OCI-LY7 (cell line): ENCODE data around the gene KCNMA1. TPM values are rescaled to one million over a fixed set of nuclear protein-coding genes. Genes with fewer than 3 reads are reported as not detected.

Source experiments
- BruUV-seq: library from RNA; stranded (reverse); fragments of 400-500 nt; replicated peaks from 2 replicates; lab custom pipeline; 2021; lab: Mats Ljungman, UMichigan
- CTCF ChIA-PET: fragments of 300-600 bp; sonication (Branson Sonifier 250); formaldehyde crosslinking; loops from one replicate; lab custom pipeline; 2022; ENCODE audit warnings: antibody characterized with exemption; ENCODE audit not compliant: unreplicated experiment; lab: Charles Lee
- POLR2A ChIA-PET: fragments of 300-600 bp; sonication (Branson Sonifier 250); formaldehyde crosslinking; loops from one replicate; lab custom pipeline; 2022; ENCODE audit warnings: antibody characterized with exemption; lab: Charles Lee
- DNase-seq: peaks from one replicate; pipeline ENCODE4 v3.0.0-alpha.2; 2015; ENCODE audit warnings: low spot score
- H2AFZ ChIP-seq: fragments of 200-600 bp; sonication (generic), shearing (Covaris generic); 2 replicates; pipeline ENCODE4 v1.6.1; 2014; ENCODE audit warnings: mild to moderate bottlenecking, antibody characterized with exemption, low read length, moderate library complexity
- H3K27ac ChIP-seq: fragments of 200-600 bp; sonication (generic); 2 replicates; pipeline ENCODE4 v1.5.1; 2014; ENCODE audit warnings: mixed run types, low read depth, mild to moderate bottlenecking, moderate library complexity, low read length, inconsistent platforms; ENCODE audit not compliant: poor library complexity, severe bottlenecking
- H3K36me3 ChIP-seq: fragments of 200-600 bp; sonication (generic); 2 replicates; pipeline ENCODE4 v1.6.1; 2014; ENCODE audit warnings: mild to moderate bottlenecking, antibody characterized with exemption, low read length, moderate library complexity, mixed read lengths; ENCODE audit not compliant: insufficient read depth
- H3K4me1 ChIP-seq: fragments of 200-600 bp; sonication (generic); 2 replicates; pipeline ENCODE4 v1.5.1; 2014; ENCODE audit warnings: mild to moderate bottlenecking, low read length; ENCODE audit not compliant: insufficient read depth, poor library complexity, severe bottlenecking
- H3K4me2 ChIP-seq: fragments of 200-600 bp; sonication (generic); 2 replicates; pipeline ENCODE4 v1.6.1; 2014; ENCODE audit warnings: mild to moderate bottlenecking, low read length
- H3K4me3 ChIP-seq: fragments of 200-600 bp; sonication (generic); 2 replicates; pipeline ENCODE4 v1.5.1; 2014; ENCODE audit warnings: mild to moderate bottlenecking, low read depth, low read length; ENCODE audit not compliant: poor library complexity, severe bottlenecking
- H3K79me2 ChIP-seq: fragments of 200-600 bp; sonication (generic); 2 replicates; pipeline ENCODE4 v1.6.1; 2016; ENCODE audit warnings: low read depth, mild to moderate bottlenecking, low read length, moderate library complexity, mixed read lengths; ENCODE audit not compliant: insufficient read depth
- H3K9me2 ChIP-seq: fragments of 200-600 bp; sonication (generic); 2 replicates; pipeline ENCODE4 v1.6.1; 2016; ENCODE audit warnings: mild to moderate bottlenecking, low read length, mixed read lengths; ENCODE audit not compliant: insufficient read depth
- H3K9me3 ChIP-seq: fragments of 200-600 bp; sonication (generic); 2 replicates; pipeline ENCODE4 v1.6.1; 2014; ENCODE audit warnings: mild to moderate bottlenecking, mixed run types, low read length, mixed read lengths
- H4K20me1 ChIP-seq: fragments of 200-600 bp; sonication (generic); 2 replicates; pipeline ENCODE4 v1.6.1; 2014; ENCODE audit warnings: mild to moderate bottlenecking, antibody characterized with exemption, low read length, moderate library complexity, mixed read lengths; ENCODE audit not compliant: insufficient read depth
- EZH2phosphoT487 ChIP-seq: fragments of 200-600 bp; sonication (generic); IDR thresholded peaks from 2 replicates; pipeline ENCODE4 v1.6.1; 2018; ENCODE audit warnings: low read depth, borderline replicate concordance, mild to moderate bottlenecking, mixed run types, antibody characterized with exemption, low read length, moderate library complexity, mixed read lengths
- intact Hi-C: fragments of 100-400 bp; cut with micrococcal nuclease; formaldehyde crosslinking; loops from one replicate; pipeline ENCODE4 v1.10.0; 2022; ENCODE audit not compliant: unreplicated experiment
- total RNA-seq, 2 experiments: library from RNA; depleted of rRNA in 1 of 2; stranded (reverse); fragments of >200 nt in 1 of 2; shearing (Covaris generic) in 1 of 2; gene quantifications; 2 replicates each; pipeline ENCODE4 v1.2.3, GENCODE V29; 2014 to 2022
- TF ChIP-seq, protein P1 (sequence below): fragments of 200-600 bp; sonication (generic); conservative IDR thresholded peaks from 2 replicates; pipeline ENCODE4 v1.5.1; 2014; ENCODE audit warnings: mild to moderate bottlenecking, antibody characterized with exemption, low read length, moderate library complexity, mixed read lengths

KCNMA1 gene
- total RNA-seq, 2 experiments from 2014 or later, result not detected

DNA sequence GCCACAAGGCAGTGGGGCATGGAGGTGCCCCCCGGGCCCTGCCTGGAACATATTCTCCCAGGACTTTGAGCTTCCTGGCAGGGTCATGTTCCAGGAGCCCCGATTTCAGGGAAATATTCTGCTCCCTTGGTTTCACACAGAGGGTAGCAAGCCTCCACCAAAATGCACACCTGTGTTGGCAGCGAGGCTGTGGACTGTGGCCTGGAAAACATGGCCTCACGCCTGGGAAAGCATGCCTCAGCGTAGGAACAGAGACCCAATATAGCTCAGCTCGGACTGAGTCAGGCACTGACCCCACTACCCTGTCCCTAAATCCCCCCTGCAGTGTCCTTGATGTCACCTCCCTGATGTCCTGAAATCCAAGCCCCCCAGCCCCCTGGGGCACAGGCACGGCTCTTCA lies 92.0 kb downstream of the KCNMA1 start:
- no peak overlapping the region for H3K27ac ChIP-seq
- no peak for DNase-seq
- intact Hi-C loops, result no loop called here
- no peaks in the 10 kb centered on the region for H3K9me3 ChIP-seq
- H4K20me1 ChIP-seq, result no peaks in the 10 kb centered on the region
- POLR2A ChIA-PET, result no interaction called here
- H3K36me3 ChIP-seq, result no peaks in the 10 kb centered on the region
- CTCF ChIA-PET, result no interaction called here
- H3K4me2 ChIP-seq, result no peak overlapping the region
- TF ChIP-seq, protein P1, sequence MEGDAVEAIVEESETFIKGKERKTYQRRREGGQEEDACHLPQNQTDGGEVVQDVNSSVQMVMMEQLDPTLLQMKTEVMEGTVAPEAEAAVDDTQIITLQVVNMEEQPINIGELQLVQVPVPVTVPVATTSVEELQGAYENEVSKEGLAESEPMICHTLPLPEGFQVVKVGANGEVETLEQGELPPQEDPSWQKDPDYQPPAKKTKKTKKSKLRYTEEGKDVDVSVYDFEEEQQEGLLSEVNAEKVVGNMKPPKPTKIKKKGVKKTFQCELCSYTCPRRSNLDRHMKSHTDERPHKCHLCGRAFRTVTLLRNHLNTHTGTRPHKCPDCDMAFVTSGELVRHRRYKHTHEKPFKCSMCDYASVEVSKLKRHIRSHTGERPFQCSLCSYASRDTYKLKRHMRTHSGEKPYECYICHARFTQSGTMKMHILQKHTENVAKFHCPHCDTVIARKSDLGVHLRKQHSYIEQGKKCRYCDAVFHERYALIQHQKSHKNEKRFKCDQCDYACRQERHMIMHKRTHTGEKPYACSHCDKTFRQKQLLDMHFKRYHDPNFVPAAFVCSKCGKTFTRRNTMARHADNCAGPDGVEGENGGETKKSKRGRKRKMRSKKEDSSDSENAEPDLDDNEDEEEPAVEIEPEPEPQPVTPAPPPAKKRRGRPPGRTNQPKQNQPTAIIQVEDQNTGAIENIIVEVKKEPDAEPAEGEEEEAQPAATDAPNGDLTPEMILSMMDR, result no peak
- no peak for TF ChIP-seq EZH2phosphoT487
- H3K4me1 ChIP-seq, result no peaks in the 10 kb centered on the region
- no TSS peak for BruUV-seq
- no peak overlapping the region for H3K4me3 ChIP-seq
- H3K79me2 ChIP-seq, result no peaks in the 10 kb centered on the region
- no peak overlapping the region for H2AFZ ChIP-seq
- no peaks in the 10 kb centered on the region for H3K9me2 ChIP-seq

GRCh38 chr10:77544617-77545016 lies 93.0 kb downstream of the KCNMA1 start:
- TF ChIP-seq, protein P1, result no peak
- no peak for TF ChIP-seq EZH2phosphoT487
- intact Hi-C loops, result no loop called here
- BruUV-seq, result no TSS peak
- H3K4me1 ChIP-seq, result no peaks in the 10 kb centered on the region
- H3K9me2 ChIP-seq, result no peaks in the 10 kb centered on the region
- no peaks in the 10 kb centered on the region for H4K20me1 ChIP-seq
- CTCF ChIA-PET, result no interaction called here
- POLR2A ChIA-PET, result no interaction called here
- no peak overlapping the region for H3K4me3 ChIP-seq
- H2AFZ ChIP-seq, result no peak overlapping the region
- H3K79me2 ChIP-seq, result no peaks in the 10 kb centered on the region
- no peak overlapping the region for H3K27ac ChIP-seq
- no peak for DNase-seq
- H3K9me3 ChIP-seq, result no peaks in the 10 kb centered on the region
- no peak overlapping the region for H3K4me2 ChIP-seq
- H3K36me3 ChIP-seq, result no peaks in the 10 kb centered on the region

DNA sequence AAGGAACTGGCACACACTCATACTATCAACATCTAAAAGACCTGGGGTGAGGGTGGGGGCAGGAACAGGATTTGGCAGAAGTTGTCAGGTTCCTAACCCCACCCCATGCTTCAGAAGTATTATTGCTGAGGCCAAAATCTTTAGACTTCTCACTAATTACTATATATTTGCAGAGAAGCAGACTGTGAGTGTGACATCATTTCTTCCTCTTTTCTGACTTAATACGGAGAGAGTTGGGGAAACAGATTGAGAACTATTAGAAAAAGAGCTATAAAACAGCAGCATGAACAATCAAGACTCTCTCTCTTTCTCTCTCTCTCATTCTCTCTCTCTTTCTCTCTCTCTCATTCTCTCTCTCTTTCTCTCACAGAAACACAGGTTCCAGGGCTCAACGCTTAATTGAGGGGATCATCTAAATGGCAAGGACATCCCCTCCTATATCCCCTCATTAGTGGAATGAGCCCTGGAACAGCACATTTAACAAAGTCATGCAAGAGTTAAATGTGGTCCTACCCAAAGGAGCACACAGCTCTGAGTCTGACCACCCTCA lies 94.8 kb downstream of the KCNMA1 start:
- no peak overlapping the region for H3K4me2 ChIP-seq
- H3K9me3 ChIP-seq, result no peaks in the 10 kb centered on the region
- H3K36me3 ChIP-seq, result no peaks in the 10 kb centered on the region
- no peaks in the 10 kb centered on the region for H4K20me1 ChIP-seq
- BruUV-seq, result no TSS peak
- no peaks in the 10 kb centered on the region for H3K9me2 ChIP-seq
- no peak overlapping the region for H2AFZ ChIP-seq
- no peaks in the 10 kb centered on the region for H3K4me1 ChIP-seq
- H3K79me2 ChIP-seq, result no peaks in the 10 kb centered on the region
- TF ChIP-seq EZH2phosphoT487, result no peak
- TF ChIP-seq, protein P1, result no peak
- CTCF ChIA-PET, result no interaction called here
- H3K4me3 ChIP-seq, result no peak overlapping the region
- no peak for DNase-seq
- H3K27ac ChIP-seq, result no peak overlapping the region
- POLR2A ChIA-PET, result interaction anchor here (1.2 kb wide), 1 partner anchor 11 kb away, joined by 3 read pairs; no protein-coding TSS in a partner anchor
- intact Hi-C loops, result no loop called here
